AG10803 (cell line): ENCODE data around the gene FKBP10.

ENCODE experiments used
- DNase-seq: peaks from one replicate; pipeline ENCODE4 v3.0.0; 2010; ENCODE audit warnings: low read depth
- H3K4me3 ChIP-seq: 2 replicates; pipeline ENCODE4 v1.5.1; 2011; ENCODE audit warnings: mild to moderate bottlenecking, low read length, control low read depth
- TF ChIP-seq, protein P1 (sequence below): conservative IDR thresholded peaks from 2 replicates; pipeline ENCODE4 v1.5.1; 2011; ENCODE audit warnings: mild to moderate bottlenecking, low read length, control low read depth, inconsistent platforms

The FKBP10 gene

DNA sequence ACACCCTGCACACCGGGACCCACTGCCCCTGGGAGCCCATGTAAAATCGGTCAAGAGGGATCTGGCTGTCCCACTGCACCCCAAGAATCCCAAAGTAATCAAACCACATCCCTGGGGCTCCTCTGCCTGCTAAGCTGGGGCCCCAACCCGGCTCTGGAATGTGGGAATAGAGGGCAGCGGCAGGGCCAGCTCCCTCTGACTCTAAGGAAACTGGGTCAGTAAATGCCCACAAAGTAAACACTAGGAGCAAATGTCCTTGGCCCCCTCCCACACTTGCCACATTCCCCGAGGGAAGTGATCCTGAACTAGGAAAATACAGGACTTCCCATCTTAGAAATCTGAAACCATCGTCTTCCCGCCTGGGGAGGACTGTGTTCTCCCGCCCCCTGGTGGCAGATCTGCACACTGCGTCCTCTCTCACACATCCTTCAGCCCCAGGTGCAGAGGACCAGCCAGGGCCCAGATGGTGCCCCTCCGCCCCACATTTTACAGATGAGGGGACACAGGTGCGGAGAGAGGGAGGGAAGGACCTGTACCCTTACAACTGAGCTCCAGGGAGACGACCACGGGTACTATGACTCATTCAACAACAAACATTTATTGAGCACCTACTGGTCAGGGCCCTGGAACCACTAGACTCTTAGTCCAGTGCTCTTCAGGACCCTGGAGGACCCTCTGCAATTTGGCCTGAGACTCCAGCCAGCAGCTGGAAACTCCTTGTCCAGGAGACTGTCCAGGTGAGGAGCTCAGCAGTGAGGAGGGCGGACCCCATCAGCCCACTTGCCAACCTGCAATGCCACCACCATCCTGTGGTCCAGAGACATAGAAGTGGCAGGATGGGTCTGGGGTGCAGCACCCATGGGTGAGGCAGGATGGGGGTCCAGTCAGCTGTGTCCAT is 11.2 kb upstream of the FKBP10 start:
- H3K4me3 ChIP-seq = peak overlapping the region; percentile 5; the same call in 1 of the 2 replicates
- TF ChIP-seq, protein P1, sequence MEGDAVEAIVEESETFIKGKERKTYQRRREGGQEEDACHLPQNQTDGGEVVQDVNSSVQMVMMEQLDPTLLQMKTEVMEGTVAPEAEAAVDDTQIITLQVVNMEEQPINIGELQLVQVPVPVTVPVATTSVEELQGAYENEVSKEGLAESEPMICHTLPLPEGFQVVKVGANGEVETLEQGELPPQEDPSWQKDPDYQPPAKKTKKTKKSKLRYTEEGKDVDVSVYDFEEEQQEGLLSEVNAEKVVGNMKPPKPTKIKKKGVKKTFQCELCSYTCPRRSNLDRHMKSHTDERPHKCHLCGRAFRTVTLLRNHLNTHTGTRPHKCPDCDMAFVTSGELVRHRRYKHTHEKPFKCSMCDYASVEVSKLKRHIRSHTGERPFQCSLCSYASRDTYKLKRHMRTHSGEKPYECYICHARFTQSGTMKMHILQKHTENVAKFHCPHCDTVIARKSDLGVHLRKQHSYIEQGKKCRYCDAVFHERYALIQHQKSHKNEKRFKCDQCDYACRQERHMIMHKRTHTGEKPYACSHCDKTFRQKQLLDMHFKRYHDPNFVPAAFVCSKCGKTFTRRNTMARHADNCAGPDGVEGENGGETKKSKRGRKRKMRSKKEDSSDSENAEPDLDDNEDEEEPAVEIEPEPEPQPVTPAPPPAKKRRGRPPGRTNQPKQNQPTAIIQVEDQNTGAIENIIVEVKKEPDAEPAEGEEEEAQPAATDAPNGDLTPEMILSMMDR = peak; percentile 96
- DNase-seq = peak; percentile 61

DNA sequence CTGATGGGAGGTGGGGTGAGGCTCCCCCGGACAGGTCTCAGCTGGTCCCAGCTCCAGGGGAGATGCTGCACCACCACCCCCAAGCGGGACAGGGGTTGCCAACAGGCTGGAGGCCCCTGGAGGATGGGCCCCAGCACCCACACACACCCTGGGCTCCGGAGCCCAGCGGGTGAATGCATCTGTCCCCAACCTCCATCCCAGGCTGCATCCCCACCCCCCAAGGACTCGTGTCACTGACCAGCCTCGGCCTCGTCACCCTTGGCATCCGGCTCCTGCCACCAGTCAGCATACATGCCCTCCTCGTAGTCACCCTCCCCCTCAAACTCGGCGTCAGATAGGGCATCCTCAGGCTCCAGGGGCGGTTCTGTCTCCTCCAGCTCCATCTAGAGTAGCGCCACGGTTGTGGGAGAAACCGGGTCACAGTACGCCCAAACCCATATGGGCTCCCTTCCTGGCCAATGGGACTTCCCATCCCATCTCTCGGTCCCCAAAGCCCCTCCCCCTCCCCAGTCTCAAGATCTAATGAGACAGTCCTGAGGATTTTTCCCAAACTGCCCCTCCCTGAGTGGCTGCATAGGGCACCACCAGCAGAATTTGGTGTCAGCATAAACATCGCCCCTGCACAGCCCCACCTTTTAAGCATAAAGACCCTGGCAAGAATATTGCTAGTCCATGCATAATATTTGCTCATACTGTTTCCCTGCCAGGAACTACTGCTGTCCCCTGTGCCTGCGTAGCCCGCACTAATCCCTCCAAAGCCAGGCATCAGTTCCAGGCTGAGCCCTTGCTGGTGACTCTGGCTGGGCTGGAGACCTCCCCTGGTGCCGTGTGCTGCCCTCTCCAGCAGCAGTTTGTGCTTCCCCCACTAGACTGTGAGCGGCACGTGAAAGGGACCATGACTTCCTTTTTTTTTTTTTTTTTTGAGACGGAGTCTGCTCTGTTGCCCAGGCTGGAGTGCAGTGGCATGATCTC is 9.5 kb upstream of the FKBP10 start:
- DNase-seq = no peak
- no peak overlapping the region for H3K4me3 ChIP-seq
- TF ChIP-seq, protein P1 = no peak

DNA sequence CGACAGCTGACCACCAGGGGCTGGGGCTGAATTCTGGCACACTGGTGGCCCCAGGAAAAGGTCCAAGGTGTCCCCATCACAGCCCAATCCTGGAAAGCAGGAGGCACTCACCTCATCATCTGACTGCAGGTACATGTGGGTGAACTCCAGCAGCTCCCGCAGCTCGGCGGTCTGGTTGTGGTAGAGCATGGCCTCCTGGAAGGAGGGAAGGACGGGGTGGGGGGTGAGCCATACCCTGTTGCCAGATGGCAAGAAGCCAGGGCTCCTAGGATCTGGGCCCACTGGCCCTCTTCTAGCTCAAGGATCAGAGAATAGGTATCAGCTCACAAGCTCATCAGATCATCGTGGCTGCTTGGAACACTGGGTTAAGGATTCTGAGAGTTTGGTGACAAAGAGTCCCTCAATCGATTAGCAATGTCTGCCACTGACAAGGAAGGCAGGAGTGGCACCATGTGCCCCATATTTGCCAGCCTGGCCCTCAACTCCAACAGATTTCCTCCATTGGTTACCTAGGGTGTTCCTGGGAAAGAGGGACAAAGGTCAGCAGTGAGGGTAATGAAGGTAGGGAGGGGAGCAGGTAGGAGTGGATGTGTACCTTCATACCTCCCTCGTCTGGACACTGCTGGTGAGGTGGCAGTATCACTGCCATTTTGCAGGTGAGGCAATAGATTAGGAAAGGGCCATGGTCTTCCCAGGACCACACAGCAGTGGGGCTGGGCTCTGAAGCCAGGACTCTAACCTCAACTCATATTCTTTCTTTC is 5.9 kb upstream of the FKBP10 start:
- H3K4me3 ChIP-seq = no peak overlapping the region
- TF ChIP-seq, protein P1 = no peak
- DNase-seq = no peak

DNA sequence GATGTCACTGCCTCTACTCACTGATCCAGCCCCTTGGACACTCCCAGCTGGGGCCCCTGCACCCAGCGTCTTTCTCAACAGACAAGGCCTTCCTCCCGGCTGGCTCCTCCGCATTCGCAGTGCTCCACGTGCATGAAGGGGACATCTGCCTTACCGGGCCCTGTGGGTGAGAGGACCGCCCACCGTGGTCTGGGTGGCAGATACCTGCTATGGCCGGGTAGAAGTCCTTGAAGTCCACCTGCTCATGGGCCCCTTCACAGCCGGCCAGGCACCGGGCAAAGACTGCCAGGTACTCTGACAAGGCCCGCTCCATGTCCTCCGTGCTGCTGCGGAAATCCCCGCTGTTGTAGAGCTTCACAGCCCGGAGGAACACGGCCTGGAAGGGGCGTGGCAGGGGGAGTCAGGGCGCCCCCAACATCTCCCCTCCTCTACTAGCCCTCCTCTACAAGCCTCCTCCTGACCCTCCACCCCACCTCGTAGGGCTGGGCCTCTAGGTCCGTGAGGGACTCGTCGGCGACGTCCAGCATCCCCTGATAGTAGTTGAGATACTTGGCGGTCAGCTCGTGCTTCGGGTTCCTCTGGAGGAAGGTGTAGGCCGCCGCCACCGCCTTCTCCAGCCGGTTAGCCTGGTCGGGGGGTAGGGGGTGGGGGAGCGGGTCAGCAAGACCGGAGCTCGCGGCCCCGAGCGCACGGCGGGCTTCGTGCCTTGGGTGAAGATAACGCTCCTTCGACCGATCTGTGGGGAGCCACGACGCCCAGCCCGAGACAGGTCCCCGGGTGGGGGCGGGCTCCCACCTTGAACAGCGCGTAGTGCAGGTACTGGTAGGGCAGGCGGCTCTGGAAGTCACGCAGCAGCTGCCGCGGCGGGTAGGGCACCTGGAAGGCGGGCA is 1.9 kb upstream of the FKBP10 start:
- peak overlapping the region; percentile 90 for H3K4me3 ChIP-seq
- no peak for DNase-seq
- TF ChIP-seq, protein P1 = no peak

DNA sequence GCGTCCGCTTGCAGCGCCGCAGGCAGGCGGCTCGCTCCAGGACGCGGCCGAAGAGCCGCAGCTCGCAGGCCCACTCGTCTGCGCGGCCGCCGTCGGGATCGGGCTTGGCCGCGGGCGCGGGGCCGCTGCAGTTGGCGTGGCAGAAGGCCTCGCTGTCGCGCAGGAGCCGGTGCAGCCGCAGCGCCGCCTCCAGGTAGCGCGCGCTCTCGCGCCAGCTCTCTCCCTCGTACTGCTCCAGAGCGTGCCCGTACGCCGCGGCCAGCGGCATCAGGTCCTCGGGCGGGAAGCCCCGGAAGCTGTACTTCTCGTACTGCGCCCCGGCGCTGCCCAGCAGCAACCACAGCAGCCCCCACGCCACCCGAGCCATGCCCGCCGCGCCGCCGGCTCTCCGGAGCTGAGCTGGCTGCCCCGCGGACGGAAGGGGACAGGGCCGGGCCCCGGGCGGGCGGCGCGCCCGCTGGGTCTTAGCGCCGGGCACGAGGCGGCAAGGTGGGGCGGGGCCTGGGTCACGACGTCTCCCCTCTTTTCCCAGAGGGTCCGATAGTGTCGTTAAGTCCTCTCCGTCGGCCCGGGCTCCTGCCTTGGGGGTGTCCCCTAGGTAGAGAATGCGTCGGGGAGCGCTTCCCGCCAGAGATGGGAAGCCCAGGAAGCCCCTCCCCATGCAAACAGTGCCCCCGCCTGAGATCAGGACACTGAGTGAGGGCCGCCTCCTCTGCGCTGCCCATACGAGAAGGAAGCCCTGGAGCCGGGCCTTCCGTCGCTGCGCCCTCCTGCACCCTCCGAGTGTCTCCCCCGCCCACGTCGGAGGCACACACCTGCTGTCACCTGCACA is 1.0 kb upstream of the FKBP10 start, which contains the start of gene P3H4:
P3H4 (minus strand) TSS at position 401 of the 832 bp plus-strand sequence; CDS start at position 367, 34 bp downstream.
- peak within 1 kb of the TSS; percentile 90 for H3K4me3 ChIP-seq
- peak; percentile 75 for DNase-seq
- TF ChIP-seq, protein P1 = peak; percentile 55
